ENCODE data around the gene AIFM1.
A peak's percentile ranks its signal among the peaks of the same experiment; 100 is the strongest.

AIFM1 gene

GRCh38 chrX:130090364-130090763, 75.3 kb downstream of the AIFM1 start:
- in situ Hi-C loops (cut with HindIII; ENCODE audit: low pct_unique_long_range_greater_than_20kb, low sequenced_read_pairs), result no loop called here
- TF ChIP-seq JUND (IDR thresholded peaks at IDR 0.05; ENCODE audit: low read depth), result no peak
- DNase-seq (ENCODE audit: low read depth in 1 of 2, low spot score in 1 of 2), result no peak

- in situ Hi-C loops (cut with HindIII; ENCODE audit: low pct_unique_long_range_greater_than_20kb, low sequenced_read_pairs), result no loop called here
- no peak for TF ChIP-seq JUND (IDR thresholded peaks at IDR 0.05; ENCODE audit: low read depth)
- no peak for DNase-seq (ENCODE audit: low read depth in 1 of 2, low spot score in 1 of 2)
Measured at GRCh38 chrX:130086447-130087206, 79.0 kb downstream of the AIFM1 start.

- no peak for DNase-seq (ENCODE audit: low read depth in 1 of 2, low spot score in 1 of 2)
- TF ChIP-seq JUND (IDR thresholded peaks at IDR 0.05; ENCODE audit: low read depth), result no peak
- in situ Hi-C loops (cut with HindIII; ENCODE audit: low pct_unique_long_range_greater_than_20kb, low sequenced_read_pairs), result no loop called here
Measured at GRCh38 chrX:130085551-130086446, 79.8 kb downstream of the AIFM1 start.

GRCh38 chrX:130084631-130085237, 80.9 kb downstream of the AIFM1 start:
- no peak for DNase-seq (ENCODE audit: low read depth in 1 of 2, low spot score in 1 of 2)
- in situ Hi-C loops (cut with HindIII; ENCODE audit: low pct_unique_long_range_greater_than_20kb, low sequenced_read_pairs), result no loop called here
- no peak for TF ChIP-seq JUND (IDR thresholded peaks at IDR 0.05; ENCODE audit: low read depth)

GRCh38 chrX:130083656-130084382, 81.8 kb downstream of the AIFM1 start:
- no peak for TF ChIP-seq JUND (IDR thresholded peaks at IDR 0.05; ENCODE audit: low read depth)
- in situ Hi-C loops (cut with HindIII; ENCODE audit: low pct_unique_long_range_greater_than_20kb, low sequenced_read_pairs), result no loop called here
- DNase-seq (ENCODE audit: low read depth in 1 of 2, low spot score in 1 of 2), result no peak

- no peak for TF ChIP-seq JUND (IDR thresholded peaks at IDR 0.05; ENCODE audit: low read depth)
- in situ Hi-C loops (cut with HindIII; ENCODE audit: low pct_unique_long_range_greater_than_20kb, low sequenced_read_pairs), result no loop called here
- no peak for DNase-seq (ENCODE audit: low read depth in 1 of 2, low spot score in 1 of 2)
Measured at GRCh38 chrX:130083107-130083490, 82.5 kb downstream of the AIFM1 start.

- no peak for DNase-seq (ENCODE audit: low read depth in 1 of 2, low spot score in 1 of 2)
- in situ Hi-C loops (cut with HindIII; ENCODE audit: low pct_unique_long_range_greater_than_20kb, low sequenced_read_pairs), result no loop called here
- no peak for TF ChIP-seq JUND (IDR thresholded peaks at IDR 0.05; ENCODE audit: low read depth)
Measured at GRCh38 chrX:130082244-130083106, 83.2 kb downstream of the AIFM1 start.

- DNase-seq (ENCODE audit: low read depth in 1 of 2, low spot score in 1 of 2), result no peak
- in situ Hi-C loops (cut with HindIII; ENCODE audit: low pct_unique_long_range_greater_than_20kb, low sequenced_read_pairs), result no loop called here
Measured at GRCh38 chrX:130081421-130082045, 84.1 kb downstream of the AIFM1 start.

GRCh38 chrX:130080791-130081367, 84.8 kb downstream of the AIFM1 start:
- TF ChIP-seq JUND (IDR thresholded peaks at IDR 0.05; ENCODE audit: low read depth), result no peak
- in situ Hi-C loops (cut with HindIII; ENCODE audit: low pct_unique_long_range_greater_than_20kb, low sequenced_read_pairs), result no loop called here
- DNase-seq (ENCODE audit: low read depth in 1 of 2, low spot score in 1 of 2), result peak in 1 of 2 experiments; percentile 9

More at GRCh38 chrX:130081421-130082045, 84.1 kb downstream of the AIFM1 start:
- no peak for TF ChIP-seq JUND (IDR thresholded peaks at IDR 0.05; ENCODE audit: low read depth)

- DNase-seq (ENCODE audit: low read depth in 1 of 2, low spot score in 1 of 2), result peak; percentile 39 to 69
- TF ChIP-seq JUND (IDR thresholded peaks at IDR 0.05; ENCODE audit: low read depth), result no peak
- in situ Hi-C loops (cut with HindIII; ENCODE audit: low pct_unique_long_range_greater_than_20kb, low sequenced_read_pairs), result no loop called here
Measured at GRCh38 chrX:130079824-130080406, 85.7 kb downstream of the AIFM1 start.
